HL-60 (cell line): ENCODE measurements around the gene IFIT1B.
"Not testable (repeated sequence)": the region's sequence is repeated elsewhere in the genome, so short reads cannot be mapped to it uniquely, and the experiment has no call there.

ENCODE experiments used
- POLR2AphosphoS5 ChIP-seq: IDR thresholded peaks from 2 replicates; pipeline ENCODE4 v1.6.1; 2012; ENCODE audit warnings: low read depth
- REST ChIP-seq: IDR thresholded peaks from 2 replicates; pipeline ENCODE4 v1.6.1; 2012; ENCODE audit warnings: low read depth; ENCODE audit not compliant: insufficient replicate concordance
- TF ChIP-seq, protein P1 (sequence below): IDR thresholded peaks from one replicate; pipeline ENCODE4 v1.5.1; 2011; ENCODE audit warnings: low read length, control low read depth, inconsistent platforms; ENCODE audit not compliant: insufficient read depth

GRCh38 chr10:89331487-89332122 is 46.3 kb upstream of the IFIT1B start:
- TF ChIP-seq, protein P1, sequence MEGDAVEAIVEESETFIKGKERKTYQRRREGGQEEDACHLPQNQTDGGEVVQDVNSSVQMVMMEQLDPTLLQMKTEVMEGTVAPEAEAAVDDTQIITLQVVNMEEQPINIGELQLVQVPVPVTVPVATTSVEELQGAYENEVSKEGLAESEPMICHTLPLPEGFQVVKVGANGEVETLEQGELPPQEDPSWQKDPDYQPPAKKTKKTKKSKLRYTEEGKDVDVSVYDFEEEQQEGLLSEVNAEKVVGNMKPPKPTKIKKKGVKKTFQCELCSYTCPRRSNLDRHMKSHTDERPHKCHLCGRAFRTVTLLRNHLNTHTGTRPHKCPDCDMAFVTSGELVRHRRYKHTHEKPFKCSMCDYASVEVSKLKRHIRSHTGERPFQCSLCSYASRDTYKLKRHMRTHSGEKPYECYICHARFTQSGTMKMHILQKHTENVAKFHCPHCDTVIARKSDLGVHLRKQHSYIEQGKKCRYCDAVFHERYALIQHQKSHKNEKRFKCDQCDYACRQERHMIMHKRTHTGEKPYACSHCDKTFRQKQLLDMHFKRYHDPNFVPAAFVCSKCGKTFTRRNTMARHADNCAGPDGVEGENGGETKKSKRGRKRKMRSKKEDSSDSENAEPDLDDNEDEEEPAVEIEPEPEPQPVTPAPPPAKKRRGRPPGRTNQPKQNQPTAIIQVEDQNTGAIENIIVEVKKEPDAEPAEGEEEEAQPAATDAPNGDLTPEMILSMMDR: not testable (repeated sequence)
- not testable (repeated sequence) for TF ChIP-seq POLR2AphosphoS5, REST
